ENCODE results near the gene EFNB1. TPM values are rescaled to one million over a fixed set of nuclear protein-coding genes. Genes with fewer than 3 reads are reported as not detected.

The EFNB1 gene
- total RNA-seq, 4 donors from 2014 or later, result 17.5 to 36.0 (median 28.5) TPM

DNA sequence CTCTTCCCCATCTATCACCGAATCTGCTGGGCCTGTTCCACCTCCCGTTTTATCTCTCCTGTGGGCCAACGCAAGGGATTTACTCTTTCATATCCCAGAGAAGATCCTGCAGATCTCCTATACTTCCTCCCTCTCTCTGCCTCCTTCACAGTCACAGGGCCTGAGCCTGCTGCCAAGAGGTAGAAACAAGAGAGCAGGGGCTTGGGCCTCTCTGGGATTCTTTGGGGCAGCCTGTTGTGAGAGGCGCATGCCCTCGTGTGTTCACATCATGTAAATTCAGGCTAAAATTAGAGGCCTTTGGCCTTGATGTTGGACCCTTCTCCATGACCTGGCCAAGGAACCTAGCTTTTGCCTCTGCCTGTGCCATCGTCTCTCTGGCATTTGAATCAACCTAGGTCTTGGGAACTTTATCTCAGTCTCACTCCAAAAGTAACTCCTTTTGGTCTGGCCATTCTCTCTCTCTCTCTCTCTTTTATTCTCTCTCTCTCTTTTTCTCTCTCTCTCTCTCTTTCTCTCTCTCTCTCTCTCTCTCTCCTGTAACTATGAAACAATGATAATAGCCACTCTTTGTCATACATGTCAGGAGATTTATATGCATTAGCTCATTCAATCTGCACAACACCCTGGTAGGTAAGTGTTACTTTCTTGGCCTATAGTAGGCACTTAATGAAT, 20.0 kb upstream of the EFNB1 start:
- Histone ChIP-seq H3K27ac (no peak overlapping the region), H3K36me3 (no peaks in the 10 kb centered on the region), H3K27me3 (no peaks in the 10 kb centered on the region), H3K4me1 (no peaks in the 10 kb centered on the region), H3K4me3 (no peak overlapping the region), H3K9me3 (no peaks in the 10 kb centered on the region)
- TF ChIP-seq POLR2AphosphoS5 (IDR thresholded peaks at IDR 0.05), result no peak
- no peak for TF ChIP-seq EP300 (IDR thresholded peaks at IDR 0.05)
- TF ChIP-seq POLR2A (IDR thresholded peaks at IDR 0.05), result no peak
- TF ChIP-seq, protein P1, sequence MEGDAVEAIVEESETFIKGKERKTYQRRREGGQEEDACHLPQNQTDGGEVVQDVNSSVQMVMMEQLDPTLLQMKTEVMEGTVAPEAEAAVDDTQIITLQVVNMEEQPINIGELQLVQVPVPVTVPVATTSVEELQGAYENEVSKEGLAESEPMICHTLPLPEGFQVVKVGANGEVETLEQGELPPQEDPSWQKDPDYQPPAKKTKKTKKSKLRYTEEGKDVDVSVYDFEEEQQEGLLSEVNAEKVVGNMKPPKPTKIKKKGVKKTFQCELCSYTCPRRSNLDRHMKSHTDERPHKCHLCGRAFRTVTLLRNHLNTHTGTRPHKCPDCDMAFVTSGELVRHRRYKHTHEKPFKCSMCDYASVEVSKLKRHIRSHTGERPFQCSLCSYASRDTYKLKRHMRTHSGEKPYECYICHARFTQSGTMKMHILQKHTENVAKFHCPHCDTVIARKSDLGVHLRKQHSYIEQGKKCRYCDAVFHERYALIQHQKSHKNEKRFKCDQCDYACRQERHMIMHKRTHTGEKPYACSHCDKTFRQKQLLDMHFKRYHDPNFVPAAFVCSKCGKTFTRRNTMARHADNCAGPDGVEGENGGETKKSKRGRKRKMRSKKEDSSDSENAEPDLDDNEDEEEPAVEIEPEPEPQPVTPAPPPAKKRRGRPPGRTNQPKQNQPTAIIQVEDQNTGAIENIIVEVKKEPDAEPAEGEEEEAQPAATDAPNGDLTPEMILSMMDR (IDR thresholded peaks at IDR 0.05), result peak in 3 of 4 experiments; percentile 40 to 52 (median 42)
- ATAC-seq, result peak; percentile 72
- 35 to 71% methylated on average over 1 to 2 of the region's 6 CpGs for WGBS, 2 donors (ENCODE audit: low coverage in 1 of 2)

DNA sequence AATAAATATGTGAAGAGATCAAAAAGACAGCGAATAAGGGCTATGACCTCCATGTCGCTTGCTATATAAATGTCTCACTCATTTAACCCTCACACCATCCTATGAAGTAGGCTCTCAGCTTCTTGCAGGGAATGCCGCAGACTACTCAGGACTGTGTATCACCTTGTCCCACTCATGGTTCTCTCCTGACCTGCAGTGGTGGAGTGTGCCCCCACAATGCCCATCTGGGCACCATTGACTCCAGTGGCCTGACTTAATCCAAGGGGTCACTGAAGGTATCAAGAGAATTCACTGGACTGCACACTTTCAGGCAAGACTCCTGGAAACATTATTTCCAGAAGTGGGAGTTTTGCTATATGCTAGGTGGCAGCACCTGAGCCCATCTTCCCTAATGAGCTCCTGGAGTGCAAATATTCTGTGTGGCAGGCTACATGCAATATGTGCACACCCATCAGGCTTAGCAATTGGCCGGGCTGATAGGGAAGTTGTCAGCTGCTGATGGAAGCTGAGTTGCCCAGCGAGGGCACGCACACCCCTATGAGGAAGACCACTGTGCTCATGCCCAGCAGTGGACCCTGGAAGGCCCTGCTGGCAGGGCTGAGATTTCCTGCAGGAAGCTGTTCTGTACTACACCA, 8.2 kb upstream of the EFNB1 start:
- TF ChIP-seq, protein P1 (IDR thresholded peaks at IDR 0.05), result no peak
- no peak for TF ChIP-seq POLR2AphosphoS5 (IDR thresholded peaks at IDR 0.05)
- no peak for TF ChIP-seq EP300 (IDR thresholded peaks at IDR 0.05)
- TF ChIP-seq POLR2A (IDR thresholded peaks at IDR 0.05), result no peak
- Histone ChIP-seq H3K36me3 (no peaks in the 10 kb centered on the region), H3K27ac (no peak overlapping the region), H3K4me1 (no peaks in the 10 kb centered on the region), H3K4me3 (no peak overlapping the region), H3K9me3 (no peaks in the 10 kb centered on the region), H3K27me3 (no peaks in the 10 kb centered on the region)
- 78% methylated on average over 3 of the region's 6 CpGs; no CpG with 5 or more reads in 1 of the 2 donors for WGBS, 2 donors (ENCODE audit: low coverage in 1 of 2)
- no peak for ATAC-seq

DNA sequence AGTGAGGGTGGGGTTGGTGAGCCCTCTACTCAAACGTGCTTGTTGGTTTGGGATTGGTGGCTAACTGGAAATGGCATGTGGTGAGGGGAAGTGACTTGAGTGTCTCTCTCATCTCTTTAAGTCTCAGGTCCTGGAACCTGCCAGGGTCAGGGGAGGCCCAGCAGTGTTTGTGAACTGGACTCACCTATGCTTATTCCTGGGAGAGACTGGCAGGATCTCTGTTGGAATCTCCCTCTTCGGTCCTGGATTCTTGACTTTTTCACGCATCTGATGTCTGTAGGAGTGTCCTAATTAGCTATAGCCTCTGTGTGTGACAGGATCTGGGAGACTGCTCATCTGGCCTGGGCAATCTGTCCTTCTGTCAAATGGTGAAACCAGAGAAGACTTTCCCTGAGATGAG, 7.2 kb upstream of the EFNB1 start:
- Histone ChIP-seq H3K27me3 (no peaks in the 10 kb centered on the region), H3K36me3 (no peaks in the 10 kb centered on the region), H3K4me1 (no peaks in the 10 kb centered on the region), H3K9me3 (no peaks in the 10 kb centered on the region), H3K27ac (no peak overlapping the region), H3K4me3 (no peak overlapping the region)
- 80% methylated on average over 1 of the region's 3 CpGs; no CpG with 5 or more reads in 1 of the 2 donors for WGBS, 2 donors (ENCODE audit: low coverage in 1 of 2)
- ATAC-seq, result no peak
- TF ChIP-seq, protein P1 (IDR thresholded peaks at IDR 0.05), result no peak
- TF ChIP-seq POLR2A (IDR thresholded peaks at IDR 0.05), result no peak
- TF ChIP-seq POLR2AphosphoS5 (IDR thresholded peaks at IDR 0.05), result no peak

DNA sequence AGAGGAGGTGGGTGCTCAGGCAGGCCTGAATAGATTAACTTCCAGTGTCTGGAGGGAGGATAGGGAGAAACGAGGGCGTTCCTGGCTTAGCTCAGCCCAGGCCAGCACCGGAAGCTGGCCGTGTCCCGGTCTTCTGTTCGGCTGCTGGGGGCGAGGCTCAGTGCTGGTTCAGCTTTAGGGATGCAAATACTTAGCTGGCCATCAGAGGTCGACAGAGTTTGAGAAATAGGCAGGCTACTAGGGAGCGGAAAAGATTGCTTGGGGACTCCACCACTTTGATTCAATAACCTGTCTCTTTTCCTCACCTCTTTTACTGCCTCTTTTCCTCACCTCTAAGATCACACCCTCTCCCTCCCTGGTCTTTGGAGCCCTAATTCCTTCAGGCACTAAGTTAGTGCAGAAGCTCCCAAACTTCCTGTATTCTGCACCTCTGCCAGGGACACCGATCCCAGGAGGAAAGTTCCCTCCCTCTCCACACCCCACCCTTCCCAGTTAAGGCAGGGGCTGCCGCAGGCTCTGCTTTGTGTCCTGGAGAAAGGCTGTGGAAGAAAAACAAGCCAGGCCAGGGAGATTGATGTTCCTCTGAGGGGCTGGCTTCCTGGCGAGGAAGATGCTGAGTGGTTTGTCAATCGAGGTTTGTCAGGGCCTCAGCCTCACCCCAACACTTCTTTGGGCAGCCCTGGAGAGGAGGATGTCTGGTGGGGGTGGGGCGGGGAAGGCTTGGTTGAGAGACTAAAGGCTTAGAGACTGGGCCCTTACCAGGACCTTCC, 6.0 kb upstream of the EFNB1 start:
- Histone ChIP-seq H3K27ac (no peak overlapping the region), H3K4me1 (peaks cover 0 to 4% (median 0%) of the 10 kb centered on the region in 3 donors), H3K27me3 (no peaks in the 10 kb centered on the region), H3K9me3 (no peaks in the 10 kb centered on the region), H3K36me3 (no peaks in the 10 kb centered on the region), H3K4me3 (no peak overlapping the region)
- 20 to 22% methylated on average over 3 to 8 of the region's 14 CpGs for WGBS, 2 donors (ENCODE audit: low coverage in 1 of 2)
- peak; percentile 80 for ATAC-seq
- TF ChIP-seq, protein P1 (IDR thresholded peaks at IDR 0.05), result peak; percentile 9 to 78 (median 53)
- no peak for TF ChIP-seq POLR2AphosphoS5 (IDR thresholded peaks at IDR 0.05)

Measured in gastroesophageal sphincter (tissue), 4 donors.